HepG2 (cell line): Measurements from ENCODE around the gene PPP1R16B. TPM values are rescaled to one million over a fixed set of nuclear protein-coding genes. Genes with fewer than 3 reads are reported as not detected.

Source experiments
- CCAR2 ChIP-seq: fragments of 200-400 bp; formaldehyde crosslinking; optimal IDR thresholded peaks from 2 replicates; pipeline ENCODE3; 2018; ENCODE audit warnings: low read depth, mild to moderate bottlenecking, low read length, moderate library complexity
- CTCF ChIP-seq: sonication (generic); formaldehyde crosslinking; IDR thresholded peaks from 2 replicates; pipeline ENCODE4 v1.5.0; 2020; ENCODE audit warnings: mild to moderate bottlenecking, missing genetic modification reagents, moderate library complexity
- FOXK1 ChIP-seq: sonication (generic); formaldehyde crosslinking; IDR thresholded peaks from 2 replicates; pipeline ENCODE4 v1.4.0; 2020; ENCODE audit warnings: low read depth, missing genetic modification reagents, borderline replicate concordance
- HOXA3 ChIP-seq: sonication (generic); formaldehyde crosslinking; IDR thresholded peaks from 2 replicates; pipeline ENCODE4 v1.5.0; 2020; ENCODE audit warnings: missing genetic modification reagents
- SALL1 ChIP-seq: sonication (generic); formaldehyde crosslinking; IDR thresholded peaks from 2 replicates; pipeline ENCODE4 v1.8.0; 2022; ENCODE audit warnings: mild to moderate bottlenecking, missing genetic modification reagents
- TBL1XR1 ChIP-seq: fragments of 150-350 bp; IDR thresholded peaks from 2 replicates; pipeline ENCODE4 v1.6.1; 2014; ENCODE audit warnings: borderline replicate concordance, low read length; ENCODE audit not compliant: partially characterized antibody
- THAP7 ChIP-seq: sonication (generic); formaldehyde crosslinking; IDR thresholded peaks from 2 replicates; pipeline ENCODE4 v1.8.1; 2023; ENCODE audit warnings: mild to moderate bottlenecking, missing genetic modification reagents
- ZHX2 ChIP-seq, 2 experiments: sonication (generic) in 1 of 2; formaldehyde crosslinking in 1 of 2; IDR thresholded peaks; 2 replicates each; pipeline versions ENCODE4 v1.6.1 to v1.9.0; 2014 to 2022; ENCODE audit warnings: antibody characterized with exemption in 1 of 2, borderline replicate concordance in 1 of 2, inconsistent platforms in 1 of 2, low read depth in 1 of 2, missing genetic modification reagents in 1 of 2
- ZNF296 ChIP-seq: sonication (generic); formaldehyde crosslinking; conservative IDR thresholded peaks from 2 replicates; pipeline ENCODE4 v1.5.0; 2020; ENCODE audit warnings: mild to moderate bottlenecking, missing genetic modification reagents
- ZNF513 ChIP-seq: sonication (generic); formaldehyde crosslinking; conservative IDR thresholded peaks from 2 replicates; pipeline ENCODE4 v1.5.0; 2020; ENCODE audit warnings: missing genetic modification reagents
- ZNF619 ChIP-seq: sonication (generic); formaldehyde crosslinking; IDR thresholded peaks from 2 replicates; pipeline ENCODE4 v1.4.0; 2020; ENCODE audit warnings: mild to moderate bottlenecking, missing genetic modification reagents
- ZNF746 ChIP-seq: sonication (generic); formaldehyde crosslinking; IDR thresholded peaks from 2 replicates; pipeline ENCODE4 v1.8.0; 2022; ENCODE audit warnings: mild to moderate bottlenecking, missing genetic modification reagents
- ZNF768 ChIP-seq: sonication (generic); formaldehyde crosslinking; IDR thresholded peaks from 2 replicates; pipeline ENCODE4 v1.4.0; 2020; ENCODE audit warnings: missing genetic modification reagents
- polyA plus RNA-seq, 8 experiments: library from polyadenylated mRNA; depleted of rRNA in 3 of 8; stranded (reverse) in 7 of 8; unstranded in 1 of 8; fragments of >200 nt; fragmentation: Illumina TruSeq in 4 of 8; extraction: Trizol in 4 of 8; gene quantifications; 2 replicates each; pipeline versions ENCODE4 v1.2.1 to v1.2.3, GENCODE V29; 2011 to 2016; ENCODE audit warnings: low read depth in 4 of 8, missing spikeins in 1 of 8, mixed read lengths in 1 of 8; ENCODE audit not compliant: insufficient read depth in 1 of 8
- total RNA-seq, 5 experiments: library from RNA; depleted of rRNA; stranded (reverse); fragments of >200 nt; fragmentation: Illumina TruSeq; extraction: Trizol; gene quantifications; 2 replicates each; pipeline ENCODE4 v1.2.3, GENCODE V29; 2016; ENCODE audit warnings: low read depth in 1 of 5
- TF ChIP-seq, protein P1 (sequence below): IDR thresholded peaks from 2 replicates; pipeline ENCODE4 v1.6.1; 2016; ENCODE audit warnings: missing compliant biosample characterization, missing genetic modification reagents, borderline replicate concordance
- TF ChIP-seq, protein P2 (sequence below): sonication (generic); formaldehyde crosslinking; IDR thresholded peaks from 2 replicates; pipeline ENCODE4 v1.4.0; 2020; ENCODE audit warnings: missing genetic modification reagents

The PPP1R16B gene
- total and polyA plus RNA-seq, 2 of the 13 experiments (the other 11 are each of a cell fraction or from before 2014, with no cell fraction given): 0.02 to 0.11 TPM

- TF ChIP-seq ZHX2 (IDR thresholded peaks at IDR 0.05; ENCODE audit: low read depth) (no peak), ZHX2 (CRISPR knock-in tag; IDR thresholded peaks at IDR 0.05; ENCODE audit: borderline replicate concordance) (no peak), ZNF746 (CRISPR knock-in tag) (no peak), ZNF296 (CRISPR knock-in tag) (no peak), CTCF (CRISPR knock-in tag) (peak; percentile 96), ZNF513 (CRISPR knock-in tag) (no peak), FOXK1 (CRISPR knock-in tag) (peak; percentile 27; the same call in 1 of the 2 replicates), THAP7 (CRISPR knock-in tag) (no peak), ZNF768 (peak; percentile 77; the same call in 1 of the 2 replicates), CCAR2 (no peak), ZNF619 (CRISPR knock-in tag) (0 out of 2 replicates have a peak, but pooled peaks have one; percentile 58), TBL1XR1 (no peak), SALL1 (peak; percentile 56; the same call in 1 of the 2 replicates), HOXA3 (CRISPR knock-in tag) (peak; percentile 41; the same call in 1 of the 2 replicates)
- TF ChIP-seq, protein P1, sequence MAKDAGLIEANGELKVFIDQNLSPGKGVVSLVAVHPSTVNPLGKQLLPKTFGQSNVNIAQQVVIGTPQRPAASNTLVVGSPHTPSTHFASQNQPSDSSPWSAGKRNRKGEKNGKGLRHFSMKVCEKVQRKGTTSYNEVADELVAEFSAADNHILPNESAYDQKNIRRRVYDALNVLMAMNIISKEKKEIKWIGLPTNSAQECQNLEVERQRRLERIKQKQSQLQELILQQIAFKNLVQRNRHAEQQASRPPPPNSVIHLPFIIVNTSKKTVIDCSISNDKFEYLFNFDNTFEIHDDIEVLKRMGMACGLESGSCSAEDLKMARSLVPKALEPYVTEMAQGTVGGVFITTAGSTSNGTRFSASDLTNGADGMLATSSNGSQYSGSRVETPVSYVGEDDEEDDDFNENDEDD: peak; percentile 53; the same call in 1 of the 2 replicates
- TF ChIP-seq, protein P2, sequence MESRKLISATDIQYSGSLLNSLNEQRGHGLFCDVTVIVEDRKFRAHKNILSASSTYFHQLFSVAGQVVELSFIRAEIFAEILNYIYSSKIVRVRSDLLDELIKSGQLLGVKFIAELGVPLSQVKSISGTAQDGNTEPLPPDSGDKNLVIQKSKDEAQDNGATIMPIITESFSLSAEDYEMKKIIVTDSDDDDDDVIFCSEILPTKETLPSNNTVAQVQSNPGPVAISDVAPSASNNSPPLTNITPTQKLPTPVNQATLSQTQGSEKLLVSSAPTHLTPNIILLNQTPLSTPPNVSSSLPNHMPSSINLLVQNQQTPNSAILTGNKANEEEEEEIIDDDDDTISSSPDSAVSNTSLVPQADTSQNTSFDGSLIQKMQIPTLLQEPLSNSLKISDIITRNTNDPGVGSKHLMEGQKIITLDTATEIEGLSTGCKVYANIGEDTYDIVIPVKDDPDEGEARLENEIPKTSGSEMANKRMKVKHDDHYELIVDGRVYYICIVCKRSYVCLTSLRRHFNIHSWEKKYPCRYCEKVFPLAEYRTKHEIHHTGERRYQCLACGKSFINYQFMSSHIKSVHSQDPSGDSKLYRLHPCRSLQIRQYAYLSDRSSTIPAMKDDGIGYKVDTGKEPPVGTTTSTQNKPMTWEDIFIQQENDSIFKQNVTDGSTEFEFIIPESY: no peak
Observed at GRCh38 chr20:38893565-38894090, 88.1 kb downstream of the PPP1R16B start (continued).
